PC-9 (cell line): ENCODE measurements around the gene GPRIN3.

Experiments
- EZH2 ChIP-seq: fragments of 200-600 bp; sonication (generic); IDR thresholded peaks from 2 replicates; pipeline ENCODE4 v1.8.0; 2017; ENCODE audit warnings: antibody characterized with exemption, low read depth
- TF ChIP-seq, protein P1 (sequence below): fragments of 200-600 bp; sonication (generic); conservative IDR thresholded peaks from 2 replicates; pipeline ENCODE4 v1.6.1; 2017; ENCODE audit warnings: mixed run types, antibody characterized with exemption, mild to moderate bottlenecking, moderate library complexity

DNA sequence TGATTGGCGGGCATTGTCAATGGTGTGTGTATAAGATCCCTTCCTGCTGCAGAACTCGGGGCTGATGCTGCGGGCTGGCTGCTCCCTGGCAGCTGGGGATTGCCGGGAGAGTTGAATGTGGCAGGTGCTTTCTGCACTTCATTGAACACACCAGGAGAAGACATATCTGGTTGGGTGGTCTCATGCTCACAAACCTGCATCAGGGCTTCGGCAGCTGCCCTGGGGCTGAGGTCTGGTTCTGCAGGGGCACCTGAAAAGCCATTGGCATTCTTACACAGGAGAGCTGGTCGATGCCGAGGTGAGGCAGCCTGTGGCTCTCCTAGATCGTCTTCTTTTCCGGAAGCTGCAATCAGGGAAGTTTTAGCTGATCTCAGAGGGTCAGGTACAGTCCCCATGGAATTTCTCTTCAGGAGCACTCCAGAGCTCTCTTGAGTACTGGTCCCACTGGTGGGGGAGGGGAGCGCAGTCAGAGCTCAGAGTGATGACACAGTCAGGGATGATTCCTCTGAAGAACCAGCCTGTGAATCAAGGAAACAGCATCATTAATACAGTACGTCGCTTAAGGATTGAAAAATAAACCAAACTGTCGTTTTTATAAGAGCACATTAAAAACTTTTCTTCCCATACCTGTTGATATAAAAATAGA lies 57.8 kb downstream of the GPRIN3 start:
- TF ChIP-seq, protein P1, sequence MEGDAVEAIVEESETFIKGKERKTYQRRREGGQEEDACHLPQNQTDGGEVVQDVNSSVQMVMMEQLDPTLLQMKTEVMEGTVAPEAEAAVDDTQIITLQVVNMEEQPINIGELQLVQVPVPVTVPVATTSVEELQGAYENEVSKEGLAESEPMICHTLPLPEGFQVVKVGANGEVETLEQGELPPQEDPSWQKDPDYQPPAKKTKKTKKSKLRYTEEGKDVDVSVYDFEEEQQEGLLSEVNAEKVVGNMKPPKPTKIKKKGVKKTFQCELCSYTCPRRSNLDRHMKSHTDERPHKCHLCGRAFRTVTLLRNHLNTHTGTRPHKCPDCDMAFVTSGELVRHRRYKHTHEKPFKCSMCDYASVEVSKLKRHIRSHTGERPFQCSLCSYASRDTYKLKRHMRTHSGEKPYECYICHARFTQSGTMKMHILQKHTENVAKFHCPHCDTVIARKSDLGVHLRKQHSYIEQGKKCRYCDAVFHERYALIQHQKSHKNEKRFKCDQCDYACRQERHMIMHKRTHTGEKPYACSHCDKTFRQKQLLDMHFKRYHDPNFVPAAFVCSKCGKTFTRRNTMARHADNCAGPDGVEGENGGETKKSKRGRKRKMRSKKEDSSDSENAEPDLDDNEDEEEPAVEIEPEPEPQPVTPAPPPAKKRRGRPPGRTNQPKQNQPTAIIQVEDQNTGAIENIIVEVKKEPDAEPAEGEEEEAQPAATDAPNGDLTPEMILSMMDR, result no peak
- no peak for TF ChIP-seq EZH2
